Common myeloid progenitor, CD34-positive (primary cell): ENCODE data around the gene STK32B.

ENCODE experiments used
- CTCF ChIA-PET: fragments of 350-600 bp; sonication (Branson Sonifier 250); formaldehyde crosslinking; loops from one replicate; lab custom pipeline; 2021; ENCODE audit warnings: antibody characterized with exemption; lab: Charles Lee
- POLR2A ChIA-PET: fragments of 350-600 bp; sonication (Branson Sonifier 250); formaldehyde crosslinking; loops from one replicate; lab custom pipeline; 2021; ENCODE audit warnings: antibody characterized with exemption; lab: Charles Lee
- DNase-seq, 3 donors: peaks; one replicate each; pipeline versions ENCODE4 v3.0.0 to v3.0.0-alpha.2; 2013
- H3K27ac ChIP-seq, 2 experiments: 1 replicate in 1 of 2; 2 replicates in 1 of 2; pipeline ENCODE4 v1.7.0; 2013; ENCODE audit warnings: inconsistent platforms in 2 of 2, low read length in 2 of 2, mild to moderate bottlenecking in 2 of 2, low read depth in 1 of 2, moderate library complexity in 1 of 2; ENCODE audit not compliant: severe bottlenecking in 2 of 2, insufficient read depth in 1 of 2, poor library complexity in 1 of 2
- H3K27me3 ChIP-seq, 5 experiments: replicated peaks in 2 of 5; 1 replicate in 3 of 5; 2 replicates in 2 of 5; pipeline versions ENCODE4 v1.6.1 to v1.7.0; 2013; ENCODE audit warnings: low read length in 4 of 5, mild to moderate bottlenecking in 2 of 5, moderate library complexity in 2 of 5, inconsistent platforms in 1 of 5; ENCODE audit not compliant: insufficient read depth in 5 of 5, control insufficient read depth in 4 of 5
- H3K36me3 ChIP-seq, 4 experiments: 1 replicate in 2 of 4; 2 replicates in 2 of 4; pipeline versions ENCODE4 v1.6.1 to v1.7.0; 2013; ENCODE audit warnings: low read length in 3 of 4, control low read depth in 1 of 4, mild to moderate bottlenecking in 1 of 4; ENCODE audit not compliant: control insufficient read depth in 4 of 4, insufficient read depth in 4 of 4
- H3K4me1 ChIP-seq, 4 experiments: 1 replicate in 3 of 4; 2 replicates in 1 of 4; pipeline versions ENCODE4 v1.6.1 to v1.7.1; 2013; ENCODE audit warnings: low read length in 3 of 4, mild to moderate bottlenecking in 3 of 4, control low read depth in 1 of 4, inconsistent platforms in 1 of 4, moderate library complexity in 1 of 4; ENCODE audit not compliant: control insufficient read depth in 4 of 4, insufficient read depth in 4 of 4; ENCODE audit errors: control extremely low read depth in 1 of 4
- H3K4me3 ChIP-seq, 7 experiments: 1 replicate in 4 of 7; 2 replicates in 3 of 7; pipeline versions ENCODE4 v1.5.1 to v1.7.0; 2013; ENCODE audit warnings: mild to moderate bottlenecking in 7 of 7, low read length in 6 of 7, moderate library complexity in 6 of 7, inconsistent platforms in 2 of 7, low read depth in 2 of 7, control low read depth in 1 of 7; ENCODE audit not compliant: insufficient read depth in 4 of 7, control insufficient read depth in 1 of 7; ENCODE audit errors: extremely low read depth in 1 of 7
- H3K9me3 ChIP-seq, 5 experiments: 1 replicate in 4 of 5; 2 replicates in 1 of 5; pipeline versions ENCODE4 v1.6.1 to v1.7.1; 2013; ENCODE audit warnings: low read length in 4 of 5, mild to moderate bottlenecking in 2 of 5, inconsistent platforms in 1 of 5, low read depth in 1 of 5, moderate library complexity in 1 of 5; ENCODE audit not compliant: control insufficient read depth in 4 of 5, insufficient read depth in 2 of 5; ENCODE audit errors: control extremely low read depth in 1 of 5
- WGBS: methylation state at CpG from one replicate; pipeline ENCODE4 v1.1.5; 2013; ENCODE audit not compliant: insufficient coverage; 5-methylcytosine and 5-hydroxymethylcytosine counted together

The STK32B gene

GRCh38 chr4:5191831-5192230 lies 140.6 kb downstream of the STK32B start:
- peaks cover 0 to 5% (median 2%) of the 10 kb centered on the region in 4 experiments for H3K4me1 ChIP-seq
- no peak overlapping the region for H3K27ac ChIP-seq
- ChIA-PET POLR2A (no interaction called here), CTCF (no interaction called here)
- no peaks in the 10 kb centered on the region for H3K36me3 ChIP-seq
- H3K27me3 ChIP-seq, result no peaks in the 10 kb centered on the region
- no peak overlapping the region for H3K4me3 ChIP-seq
- no peak for DNase-seq
- 100% methylated on average over 4 of the region's 6 CpGs for WGBS
- H3K9me3 ChIP-seq, result no peaks in the 10 kb centered on the region

- 100% methylated on average over 3 of the region's 6 CpGs for WGBS
Measured at GRCh38 chr4:5192271-5192670, 141.0 kb downstream of the STK32B start.

GRCh38 chr4:5192678-5193077 lies 141.4 kb downstream of the STK32B start:
- POLR2A ChIA-PET, result no interaction called here

More at GRCh38 chr4:5192271-5192670, 141.0 kb downstream of the STK32B start:
- no peaks in the 10 kb centered on the region for H3K9me3 ChIP-seq
- H3K4me1 ChIP-seq, result peaks cover 0 to 1% (median under 1%) of the 10 kb centered on the region in 4 experiments
- ChIA-PET POLR2A (no interaction called here), CTCF (no interaction called here)
- no peak overlapping the region for H3K4me3 ChIP-seq
- DNase-seq, result no peak
- H3K27me3 ChIP-seq, result no peaks in the 10 kb centered on the region
- no peak overlapping the region for H3K27ac ChIP-seq
- no peaks in the 10 kb centered on the region for H3K36me3 ChIP-seq

GRCh38 chr4:5198656-5199541 lies 147.6 kb downstream of the STK32B start:
- Histone ChIP-seq H3K27ac (no peak overlapping the region), H3K27me3 (no peaks in the 10 kb centered on the region), H3K4me1 (peaks cover 0 to 3% (median 0%) of the 10 kb centered on the region in 4 experiments), H3K36me3 (no peaks in the 10 kb centered on the region), H3K4me3 (no peak overlapping the region), H3K9me3 (peaks cover 0 to 2% (median 0%) of the 10 kb centered on the region in 5 experiments)
- WGBS, result 100% methylated on average over 4 of the region's 7 CpGs
- ChIA-PET POLR2A (no interaction called here), CTCF (no interaction called here)
- DNase-seq, result no peak

More at GRCh38 chr4:5192678-5193077, 141.4 kb downstream of the STK32B start:
- Histone ChIP-seq H3K4me1 (no peaks in the 10 kb centered on the region), H3K4me3 (no peak overlapping the region), H3K9me3 (no peaks in the 10 kb centered on the region), H3K27me3 (no peaks in the 10 kb centered on the region), H3K36me3 (no peaks in the 10 kb centered on the region), H3K27ac (no peak overlapping the region)
- DNase-seq, result no peak
- CTCF ChIA-PET, result no interaction called here
- WGBS, result 89% methylated on average over 11 of the region's 12 CpGs

GRCh38 chr4:5199912-5200311 lies 148.6 kb downstream of the STK32B start:
- ChIA-PET POLR2A (no interaction called here), CTCF (no interaction called here)
- peaks cover 0 to 2% (median 0%) of the 10 kb centered on the region in 5 experiments for H3K9me3 ChIP-seq
- H3K4me3 ChIP-seq, result no peak overlapping the region
- no peak for DNase-seq
- H3K27ac ChIP-seq, result no peak overlapping the region
- WGBS, result 100% methylated on average over 1 of the region's 2 CpGs
- H3K27me3 ChIP-seq, result no peaks in the 10 kb centered on the region
- H3K36me3 ChIP-seq, result no peaks in the 10 kb centered on the region
- peaks cover 0 to 3% (median 0%) of the 10 kb centered on the region in 4 experiments for H3K4me1 ChIP-seq

- Histone ChIP-seq H3K36me3 (no peaks in the 10 kb centered on the region), H3K27me3 (no peaks in the 10 kb centered on the region), H3K27ac (no peak overlapping the region), H3K4me3 (no peak overlapping the region), H3K4me1 (peaks cover 0 to 3% (median 0%) of the 10 kb centered on the region in 4 experiments), H3K9me3 (peaks cover 0 to 2% (median 0%) of the 10 kb centered on the region in 5 experiments)
- no peak for DNase-seq
- ChIA-PET POLR2A (no interaction called here), CTCF (no interaction called here)
- 100% methylated on average over 3 of the region's 3 CpGs for WGBS
Measured at GRCh38 chr4:5200513-5200912, 149.2 kb downstream of the STK32B start.

GRCh38 chr4:5203309-5203992 lies 152.2 kb downstream of the STK32B start:
- Histone ChIP-seq H3K36me3 (no peaks in the 10 kb centered on the region), H3K9me3 (peaks cover 0 to 2% (median 2%) of the 10 kb centered on the region in 5 experiments), H3K27ac (no peak overlapping the region), H3K4me3 (no peak overlapping the region), H3K4me1 (peaks cover 0 to 3% (median 0%) of the 10 kb centered on the region in 4 experiments), H3K27me3 (no peaks in the 10 kb centered on the region)
- DNase-seq, result no peak
- 99% methylated on average over 7 of the region's 7 CpGs for WGBS
- POLR2A ChIA-PET, result no interaction called here
- CTCF ChIA-PET, result no interaction called here
